CD4-positive, alpha-beta T cell treated with Interleukin-17A for 1 hour (primary cell): Measurements from ENCODE around the gene LYSMD1.
A peak's percentile ranks its signal among the peaks of the same experiment; 100 is the strongest.

Experiments
- DNase-seq: peaks from one replicate; pipeline ENCODE4 v3.0.0-alpha.2; 2020

LYSMD1 gene

DNA sequence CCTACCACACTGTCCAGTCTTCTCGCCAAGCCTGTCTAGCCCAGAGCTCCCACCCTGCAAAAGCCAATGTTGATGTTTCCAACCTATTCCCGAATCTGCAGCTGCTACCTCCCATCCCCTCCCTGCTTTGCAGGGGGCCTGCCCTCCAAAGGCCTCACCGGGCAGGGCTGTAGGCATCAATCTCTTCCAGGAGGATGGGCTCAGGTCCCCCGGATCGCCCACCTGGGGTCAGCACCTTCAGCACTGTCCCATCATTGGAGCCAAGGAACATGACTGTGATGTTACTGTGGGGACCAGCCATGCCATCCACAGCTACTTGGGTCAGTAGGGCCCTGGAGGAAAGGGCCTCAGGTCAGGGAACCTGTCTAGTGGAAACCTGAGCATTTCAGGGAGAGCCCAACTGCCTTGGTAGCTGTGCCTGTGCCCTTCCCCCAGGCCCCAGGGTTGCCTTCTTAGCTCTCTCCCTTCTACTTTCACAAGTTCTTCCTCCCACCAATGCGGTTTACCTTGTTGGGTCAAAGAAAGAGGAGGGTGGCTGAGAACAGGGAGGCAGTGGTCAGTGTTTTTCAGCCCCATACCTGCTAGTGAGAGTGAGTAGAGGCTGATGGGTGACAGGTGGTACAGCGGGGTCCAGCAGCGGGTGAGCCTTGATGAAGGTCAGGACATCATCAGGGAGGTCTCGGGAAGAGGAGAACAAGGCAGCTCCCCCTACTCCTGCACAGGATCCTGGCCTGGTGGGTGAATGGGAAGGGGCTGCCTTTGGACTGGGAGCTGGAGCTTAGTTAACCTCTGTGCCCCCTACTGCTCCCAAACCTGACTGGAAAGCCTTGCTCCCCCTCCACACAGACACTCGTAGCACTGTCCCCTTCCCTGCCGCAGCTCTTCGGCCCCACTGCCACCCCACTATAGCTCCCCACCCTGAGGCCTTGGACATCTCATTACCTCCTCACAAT is 30.0 kb downstream of the LYSMD1 start:
- no peak for DNase-seq

DNA sequence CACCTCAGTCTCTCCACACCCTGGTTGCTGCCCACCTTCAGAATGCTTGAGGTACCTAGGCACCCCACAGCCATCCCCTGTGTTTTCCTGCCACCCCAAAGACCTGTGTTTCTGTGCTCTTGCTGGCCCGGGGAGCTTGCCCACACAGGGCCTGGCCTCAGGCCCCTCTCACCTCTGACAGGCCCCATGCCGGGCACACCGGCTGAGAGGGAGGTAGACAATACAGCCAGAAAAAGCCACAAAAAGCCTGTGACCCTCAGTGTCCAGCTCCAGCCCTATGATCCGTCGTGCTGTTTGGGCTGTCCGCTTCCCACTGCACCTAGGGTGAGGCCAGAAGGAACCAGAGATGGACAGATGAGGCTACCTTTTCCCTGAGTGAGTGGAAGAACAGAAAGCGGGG is 30.7 kb downstream of the LYSMD1 start:
- no peak for DNase-seq

GRCh38 chr1:151134396-151134795 is 31.3 kb downstream of the LYSMD1 start:
- DNase-seq, result no peak

DNA sequence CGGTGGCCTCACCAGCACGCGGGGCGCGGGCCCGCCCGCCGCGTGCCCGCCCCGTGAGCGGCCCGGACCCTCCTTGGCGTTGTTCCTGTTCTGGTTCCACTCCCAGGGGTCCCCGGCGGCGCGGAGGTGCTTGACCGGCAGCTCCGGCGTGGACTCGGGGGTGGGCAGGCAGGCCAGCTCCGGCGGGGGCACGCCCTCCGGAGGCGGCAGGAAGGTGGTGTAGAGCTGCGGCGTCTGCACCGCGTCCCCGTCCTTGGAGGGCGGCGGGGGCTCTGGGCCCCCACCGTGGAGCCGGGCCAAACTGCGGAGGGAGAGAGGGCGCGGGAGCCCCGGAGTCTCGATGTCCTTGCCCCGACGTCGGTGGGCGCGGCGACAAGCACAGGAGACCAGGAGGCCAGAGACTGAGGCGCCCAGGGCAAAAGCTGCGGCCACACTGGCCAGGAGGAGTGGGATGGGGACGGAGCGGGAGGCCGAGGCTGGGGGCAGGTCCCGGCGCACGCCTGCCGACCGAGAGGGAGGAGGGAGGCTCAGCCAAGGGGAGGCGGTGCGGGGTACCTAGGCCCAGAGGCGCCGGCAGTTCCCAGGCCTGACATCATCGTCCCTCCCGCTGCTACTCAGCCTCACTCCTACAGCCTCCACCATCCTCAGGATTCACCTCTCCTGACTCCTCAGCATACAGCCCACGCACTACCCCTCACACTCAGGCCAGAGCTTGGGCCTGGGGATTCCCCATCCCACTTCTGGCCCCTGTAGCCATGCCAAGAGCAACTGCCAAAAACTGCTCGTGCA is 32.5 kb downstream of the LYSMD1 start:
- DNase-seq, result no peak

GRCh38 chr1:151132335-151133017 is 33.2 kb downstream of the LYSMD1 start:
- DNase-seq, result no peak

DNA sequence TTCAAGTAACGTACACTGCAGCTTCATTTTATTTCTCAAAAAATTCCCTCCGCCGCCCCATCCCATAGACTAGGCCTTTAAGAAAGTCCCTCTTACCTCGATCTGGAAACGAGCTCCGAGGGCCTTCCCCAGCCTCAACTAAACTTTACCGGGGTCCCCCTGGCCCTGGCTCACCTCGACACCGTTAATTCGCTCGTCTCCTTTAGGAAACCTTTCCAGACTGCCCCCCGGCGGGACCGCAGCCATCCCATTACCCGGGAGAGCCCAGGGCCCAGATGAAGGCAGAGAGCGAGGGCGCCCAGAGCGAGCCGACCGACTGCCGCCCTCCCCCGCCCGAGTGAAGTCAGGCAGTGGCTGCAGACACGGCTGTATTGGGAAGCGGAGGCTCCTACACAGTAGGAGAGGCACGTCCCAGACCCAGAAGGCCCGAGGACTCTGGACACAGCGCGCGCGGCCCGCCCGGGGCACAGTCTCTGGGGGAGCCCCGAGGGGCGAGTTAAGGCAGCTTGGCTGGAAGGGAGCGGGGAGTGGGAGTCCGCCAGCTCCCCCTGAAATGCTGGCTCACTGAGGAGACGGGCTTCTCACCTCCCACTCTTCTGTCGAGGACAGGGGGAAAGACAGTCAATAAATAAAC is 33.9 kb downstream of the LYSMD1 start:
- DNase-seq, result no peak

DNA sequence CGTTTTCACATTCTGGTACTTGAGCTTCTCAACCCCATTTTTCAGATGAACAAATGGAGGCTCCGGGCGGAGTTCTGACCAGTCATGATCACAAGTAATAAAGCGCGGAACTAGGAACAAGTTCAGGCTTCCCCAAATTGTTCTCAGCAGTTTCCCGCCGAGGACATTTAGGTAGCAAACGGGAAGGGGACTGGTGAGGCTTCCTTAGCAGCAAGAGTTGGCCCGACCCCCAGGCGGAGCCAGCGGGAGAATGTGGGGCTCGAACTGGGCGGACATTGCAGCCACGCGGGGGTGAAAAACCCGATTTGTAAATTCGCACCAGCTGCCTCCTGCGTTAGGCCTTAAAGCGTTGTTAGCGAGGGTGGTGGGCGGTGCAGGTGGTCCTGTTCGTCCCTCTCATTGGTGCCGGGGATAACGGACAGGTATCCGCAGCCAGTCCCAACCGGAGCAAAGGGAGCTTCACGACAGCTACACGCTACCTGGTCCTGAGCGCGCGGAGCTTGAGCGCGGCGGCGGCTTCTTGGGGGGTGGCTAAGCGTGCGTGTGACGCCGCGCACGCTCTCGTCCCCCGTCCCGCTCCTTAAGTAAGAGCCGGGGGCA is 34.6 kb downstream of the LYSMD1 start:
- peak; percentile 81 for DNase-seq

DNA sequence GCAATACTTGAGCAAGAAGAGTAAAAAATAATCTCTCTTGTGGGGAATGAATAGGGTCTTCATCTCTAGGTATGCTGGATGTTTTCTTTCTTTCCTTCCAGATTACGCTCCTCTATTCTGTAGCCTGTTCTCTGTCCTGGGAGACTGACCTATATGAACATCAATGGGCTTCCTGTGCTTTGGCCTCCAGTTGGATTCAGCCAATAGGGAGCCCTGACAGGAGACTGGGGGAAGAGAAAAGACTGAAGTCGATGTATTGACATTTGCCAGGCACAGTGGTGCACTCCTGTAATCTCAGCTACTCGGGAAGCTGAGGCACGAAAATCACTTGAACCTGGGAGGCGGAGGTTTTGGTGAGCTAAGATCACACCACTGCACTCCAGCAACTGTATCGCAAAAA is 36.9 kb downstream of the LYSMD1 start:
- DNase-seq, result no peak

- DNase-seq, result no peak
Measured at GRCh38 chr1:151124763-151125403, 40.8 kb downstream of the LYSMD1 start.

DNA sequence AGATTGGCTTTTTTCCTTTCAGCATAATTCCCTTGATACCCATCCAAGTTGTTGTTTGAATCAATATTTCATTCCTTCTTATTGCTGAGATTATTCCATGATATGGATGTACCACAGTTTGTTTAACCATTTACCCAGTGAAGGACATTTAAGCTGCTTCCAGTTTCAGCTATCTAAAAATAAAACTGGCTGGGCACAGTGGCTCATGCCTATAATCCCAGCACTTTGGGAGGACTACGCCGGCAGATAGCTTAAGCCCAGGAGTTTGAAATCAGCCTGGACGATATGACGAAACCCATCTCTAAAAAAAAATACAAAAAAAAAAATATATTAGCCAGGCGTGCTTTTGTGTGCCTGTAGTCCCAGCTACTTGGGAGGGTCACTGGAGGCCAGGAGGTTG is 51.8 kb downstream of the LYSMD1 start:
- no peak for DNase-seq
